PC-9 (cell line): ENCODE measurements around the gene NUP133. TPM values are rescaled to one million over a fixed set of nuclear protein-coding genes. Genes with fewer than 3 reads are reported as not detected.

Experiments
- BruUV-seq: library from RNA; stranded (reverse); fragments of 400-500 nt; replicated peaks from 2 replicates; lab custom pipeline; 2021; lab: Mats Ljungman, UMichigan
- CTCF ChIA-PET: fragments of 300-600 bp; sonication (Branson Sonifier 250); formaldehyde crosslinking; loops from one replicate; lab custom pipeline; 2022; ENCODE audit warnings: antibody characterized with exemption; lab: Charles Lee
- POLR2A ChIA-PET: fragments of 300-600 bp; sonication (Branson Sonifier 250); formaldehyde crosslinking; loops from one replicate; lab custom pipeline; 2022; ENCODE audit warnings: antibody characterized with exemption; ENCODE audit not compliant: unreplicated experiment; lab: Charles Lee
- DNase-seq, 2 experiments: peaks; one replicate each; pipeline versions ENCODE4 v3.0.0 to v3.0.0-alpha.2; 2015 to 2022; ENCODE audit warnings: mixed read lengths in 1 of 2
- H2AFZ ChIP-seq: fragments of 200-600 bp; sonication (generic); 2 replicates; pipeline ENCODE4 v1.8.1; 2017; ENCODE audit warnings: antibody characterized with exemption
- H3F3A ChIP-seq: fragments of 200-600 bp; sonication (generic); 2 replicates; pipeline ENCODE4 v1.8.1; 2017; ENCODE audit warnings: antibody characterized with exemption, mild to moderate bottlenecking, low read depth; ENCODE audit not compliant: insufficient read depth
- H3K27ac ChIP-seq: fragments of 200-600 bp; sonication (generic); 2 replicates; pipeline ENCODE4 v1.6.1; 2016; ENCODE audit warnings: mixed run types
- H3K27me3 ChIP-seq: fragments of 200-600 bp; sonication (generic); 2 replicates; pipeline ENCODE4 v1.6.1; 2016; ENCODE audit warnings: low read depth, mixed run types; ENCODE audit not compliant: insufficient read depth
- H3K36me3 ChIP-seq: fragments of 200-600 bp; sonication (generic); 2 replicates; pipeline ENCODE4 v1.6.1; 2016; ENCODE audit warnings: low read depth, mixed run types
- H3K4me1 ChIP-seq: fragments of 200-600 bp; sonication (generic); replicated peaks from 2 replicates; pipeline ENCODE4 v1.6.1; 2016; ENCODE audit warnings: mixed run types; ENCODE audit not compliant: insufficient read depth
- H3K4me2 ChIP-seq: fragments of 200-600 bp; sonication (generic); 2 replicates; pipeline ENCODE4 v1.6.1; 2017; ENCODE audit warnings: mixed run types
- H3K4me3 ChIP-seq: fragments of 200-600 bp; sonication (generic); 2 replicates; pipeline ENCODE4 v1.6.1; 2016; ENCODE audit warnings: mixed run types
- H3K79me2 ChIP-seq: fragments of 200-600 bp; sonication (generic); 2 replicates; pipeline ENCODE4 v1.6.1; 2017; ENCODE audit warnings: low read depth, mixed run types
- H3K9me2 ChIP-seq: fragments of 200-600 bp; sonication (generic); 2 replicates; pipeline ENCODE4 v1.8.1; 2017; ENCODE audit warnings: mild to moderate bottlenecking; ENCODE audit not compliant: insufficient read depth
- H3K9me3 ChIP-seq: fragments of 200-600 bp; sonication (generic); 2 replicates; pipeline ENCODE4 v1.8.1; 2016; ENCODE audit warnings: low read depth; ENCODE audit not compliant: insufficient read depth
- H4K20me1 ChIP-seq: fragments of 200-600 bp; sonication (generic); 2 replicates; pipeline ENCODE4 v1.8.1; 2017; ENCODE audit not compliant: insufficient read depth
- EZH2 ChIP-seq: fragments of 200-600 bp; sonication (generic); IDR thresholded peaks from 2 replicates; pipeline ENCODE4 v1.8.0; 2017; ENCODE audit warnings: antibody characterized with exemption, low read depth
- intact Hi-C: fragments of 100-400 bp; cut with micrococcal nuclease; formaldehyde crosslinking; loops from one replicate; pipeline ENCODE4 v1.10.0; 2022; ENCODE audit not compliant: unreplicated experiment
- total RNA-seq: library from RNA; stranded (reverse); gene quantifications from 2 replicates; pipeline ENCODE4 v1.2.3, GENCODE V29; 2021
- TF ChIP-seq, protein P1 (sequence below): fragments of 200-600 bp; sonication (generic); conservative IDR thresholded peaks from 2 replicates; pipeline ENCODE4 v1.6.1; 2017; ENCODE audit warnings: mixed run types, antibody characterized with exemption, mild to moderate bottlenecking, moderate library complexity

NUP133 gene
- total RNA-seq, 1 experiment from 2014 or later, result 38.5 TPM

DNA sequence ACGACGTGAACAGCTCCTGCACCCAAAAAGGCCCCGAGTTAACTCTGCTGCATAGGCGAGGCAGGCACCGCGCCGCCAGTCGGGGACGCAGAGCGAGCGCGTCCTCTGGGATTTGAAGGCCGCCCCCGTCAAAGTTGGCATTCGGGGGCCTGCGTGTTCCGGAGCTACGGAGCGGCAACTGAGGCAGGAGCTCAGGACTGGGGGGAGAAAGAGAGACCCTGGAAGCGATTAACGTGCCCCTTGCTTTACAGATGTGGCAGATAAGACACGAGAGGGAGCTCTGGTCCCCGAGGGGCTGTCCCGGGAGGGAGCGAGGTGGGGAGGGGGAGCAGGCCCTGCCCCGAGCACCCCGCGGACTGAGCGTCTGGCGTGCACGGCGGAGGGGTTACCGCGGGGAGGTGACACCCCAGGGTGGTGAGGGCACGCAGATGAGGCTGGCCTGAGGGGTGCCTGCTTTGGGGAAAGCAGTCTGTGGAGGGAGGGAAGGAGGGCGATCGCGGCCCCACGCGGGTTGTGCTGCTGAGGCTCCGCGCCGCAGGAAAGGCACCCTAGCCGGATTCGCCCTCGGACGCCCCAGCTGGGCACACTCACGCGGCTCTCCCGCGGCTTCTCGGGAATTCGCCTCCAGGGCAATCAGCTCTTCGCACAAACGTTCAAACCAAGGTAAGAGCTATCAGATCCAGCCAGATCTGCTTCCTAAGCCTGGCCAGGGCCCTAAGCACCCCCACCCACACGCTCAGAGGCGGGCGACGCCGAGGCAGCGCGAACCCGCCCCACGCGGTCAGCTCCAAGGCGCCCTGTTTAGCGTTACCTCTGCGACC is 100.7 kb downstream of the NUP133 start:
- CTCF ChIA-PET, result no interaction called here
- intact Hi-C loops, result no loop called here

DNA sequence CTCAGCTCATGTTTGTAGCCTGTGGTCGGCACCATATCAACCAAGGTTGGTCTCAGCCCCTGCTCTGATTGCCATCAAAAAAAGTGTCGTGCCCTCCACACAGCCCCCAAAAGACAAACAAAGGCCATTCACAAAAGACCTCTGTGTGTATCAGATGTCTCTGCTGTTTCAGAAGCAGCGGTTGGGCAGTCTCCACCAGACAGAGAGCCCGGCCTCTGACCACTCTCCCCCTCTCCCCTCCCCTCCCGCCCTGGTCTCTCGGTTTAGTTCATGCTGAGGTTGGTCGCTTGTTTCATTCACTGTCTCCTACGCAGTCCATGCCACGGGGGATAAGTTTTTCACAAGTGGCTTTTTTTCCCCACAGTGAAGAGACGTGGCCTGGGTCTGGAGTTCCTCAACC is 101.3 kb downstream of the NUP133 start:
- Histone ChIP-seq H2AFZ (no peak overlapping the region), H3K36me3 (no peaks in the 10 kb centered on the region), H4K20me1 (no peaks in the 10 kb centered on the region), H3K4me3 (no peak overlapping the region), H3K27ac (no peak overlapping the region), H3K9me3 (no peaks in the 10 kb centered on the region), H3K79me2 (no peaks in the 10 kb centered on the region), H3F3A (no peaks in the 10 kb centered on the region), H3K27me3 (peaks cover 3% of the 10 kb centered on the region; the same call in 1 of the 2 replicates), H3K4me1 (peaks cover 10% of the 10 kb centered on the region; the same call in 1 of the 2 replicates), H3K4me2 (no peak overlapping the region), H3K9me2 (no peaks in the 10 kb centered on the region)
- no peak for DNase-seq
- ChIA-PET CTCF (no interaction called here), POLR2A (no interaction called here)
- intact Hi-C loops, result no loop called here
- BruUV-seq, result no TSS peak
- TF ChIP-seq, protein P1, sequence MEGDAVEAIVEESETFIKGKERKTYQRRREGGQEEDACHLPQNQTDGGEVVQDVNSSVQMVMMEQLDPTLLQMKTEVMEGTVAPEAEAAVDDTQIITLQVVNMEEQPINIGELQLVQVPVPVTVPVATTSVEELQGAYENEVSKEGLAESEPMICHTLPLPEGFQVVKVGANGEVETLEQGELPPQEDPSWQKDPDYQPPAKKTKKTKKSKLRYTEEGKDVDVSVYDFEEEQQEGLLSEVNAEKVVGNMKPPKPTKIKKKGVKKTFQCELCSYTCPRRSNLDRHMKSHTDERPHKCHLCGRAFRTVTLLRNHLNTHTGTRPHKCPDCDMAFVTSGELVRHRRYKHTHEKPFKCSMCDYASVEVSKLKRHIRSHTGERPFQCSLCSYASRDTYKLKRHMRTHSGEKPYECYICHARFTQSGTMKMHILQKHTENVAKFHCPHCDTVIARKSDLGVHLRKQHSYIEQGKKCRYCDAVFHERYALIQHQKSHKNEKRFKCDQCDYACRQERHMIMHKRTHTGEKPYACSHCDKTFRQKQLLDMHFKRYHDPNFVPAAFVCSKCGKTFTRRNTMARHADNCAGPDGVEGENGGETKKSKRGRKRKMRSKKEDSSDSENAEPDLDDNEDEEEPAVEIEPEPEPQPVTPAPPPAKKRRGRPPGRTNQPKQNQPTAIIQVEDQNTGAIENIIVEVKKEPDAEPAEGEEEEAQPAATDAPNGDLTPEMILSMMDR, result no peak
- no peak for TF ChIP-seq EZH2

More for the DNA sequence above, 100.7 kb downstream of the NUP133 start:
- no peaks in the 10 kb centered on the region for H3K36me3 ChIP-seq
- H3F3A ChIP-seq, result no peaks in the 10 kb centered on the region
- H4K20me1 ChIP-seq, result no peaks in the 10 kb centered on the region
- TF ChIP-seq EZH2, result no peak
- TF ChIP-seq, protein P1, result no peak
- no TSS peak for BruUV-seq
- no peak overlapping the region for H3K4me2 ChIP-seq
- H3K27me3 ChIP-seq, result peaks cover 3% of the 10 kb centered on the region; the same call in 1 of the 2 replicates
- no peaks in the 10 kb centered on the region for H3K9me2 ChIP-seq
- no peaks in the 10 kb centered on the region for H3K79me2 ChIP-seq
- H2AFZ ChIP-seq, result no peak overlapping the region
- no peak overlapping the region for H3K4me3 ChIP-seq
- no peak for DNase-seq
- peaks cover 10% of the 10 kb centered on the region; the same call in 1 of the 2 replicates for H3K4me1 ChIP-seq
- no peaks in the 10 kb centered on the region for H3K9me3 ChIP-seq
- H3K27ac ChIP-seq, result no peak overlapping the region
- POLR2A ChIA-PET, result no interaction called here

DNA sequence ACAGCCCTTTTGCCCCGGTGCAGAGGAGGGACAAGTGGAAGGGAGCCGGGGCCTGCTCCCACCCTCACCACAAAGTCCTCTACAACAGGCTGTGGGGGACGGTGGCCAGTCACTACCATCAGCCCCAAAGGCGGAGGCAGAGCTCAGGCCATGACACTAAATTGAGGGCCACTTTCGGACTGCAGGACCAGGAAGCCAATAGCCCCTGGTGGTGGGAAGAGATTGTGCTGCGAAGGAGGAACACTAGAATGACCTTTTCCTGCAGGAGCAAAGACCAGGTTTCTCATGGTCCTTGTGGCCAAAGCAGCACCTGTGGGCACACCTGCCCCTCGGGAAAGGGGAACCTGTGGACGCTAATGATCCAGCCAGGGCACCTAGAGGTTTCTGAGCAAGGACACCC is 104.6 kb downstream of the NUP133 start:
- H3K4me1 ChIP-seq, result 0 out of 2 replicates have a peak, but pooled peaks cover 5% of the 10 kb centered on the region
- no peaks in the 10 kb centered on the region for H4K20me1 ChIP-seq
- no peaks in the 10 kb centered on the region for H3K79me2 ChIP-seq
- no peak overlapping the region for H2AFZ ChIP-seq
- CTCF ChIA-PET, result no interaction called here
- intact Hi-C loops, result no loop called here
- no peaks in the 10 kb centered on the region for H3K9me2 ChIP-seq
- BruUV-seq, result no TSS peak
- POLR2A ChIA-PET, result no interaction called here
- DNase-seq, result no peak
- no peak overlapping the region for H3K4me2 ChIP-seq
- H3K27me3 ChIP-seq, result peaks cover 9% of the 10 kb centered on the region; the same call in 1 of the 2 replicates
- H3K4me3 ChIP-seq, result no peak overlapping the region
- TF ChIP-seq, protein P1, result no peak
- no peak for TF ChIP-seq EZH2
- no peak overlapping the region for H3K27ac ChIP-seq
- H3F3A ChIP-seq, result no peaks in the 10 kb centered on the region
- no peaks in the 10 kb centered on the region for H3K36me3 ChIP-seq
- no peaks in the 10 kb centered on the region for H3K9me3 ChIP-seq
